Gastrocnemius medialis (tissue), 4 donors: ENCODE measurements around the gene TJAP1. TPM values are rescaled to one million over a fixed set of nuclear protein-coding genes. Genes with fewer than 3 reads are reported as not detected.

Experiments used
- ATAC-seq, 2 donors: fragments of 150-250 bp; one replicate each; pipeline ENCODE4 v1.9.1; 2016
- DNase-seq, 2 donors: peaks; one replicate each; pipeline ENCODE4 v3.0.0-alpha.2; 2019
- H3K27ac ChIP-seq, 4 donors: fragments of 200-600 bp; sonication (generic); 1 replicate in 1 of 4; 2 replicates in 3 of 4; pipeline ENCODE4 v1.5.1; 2016 to 2018; ENCODE audit warnings: mild to moderate bottlenecking in 2 of 4, moderate library complexity in 1 of 4
- H3K27me3 ChIP-seq, 3 donors: fragments of 200-600 bp; sonication (generic) in 2 of 3; 1 replicate in 1 of 3; 2 replicates in 2 of 3; pipeline versions ENCODE4 v1.5.1 to v1.6.0; 2016 to 2019; ENCODE audit warnings: mild to moderate bottlenecking in 1 of 3, moderate library complexity in 1 of 3
- H3K36me3 ChIP-seq, 2 donors: fragments of 200-600 bp; sonication (generic) in 1 of 2; one replicate each; pipeline ENCODE4 v1.5.1; 2017 to 2018
- H3K4me1 ChIP-seq, 2 donors: fragments of 200-600 bp; sonication (generic) in 1 of 2; one replicate each; pipeline ENCODE4 v1.5.1; 2016 to 2017; ENCODE audit warnings: mild to moderate bottlenecking in 2 of 2
- H3K4me3 ChIP-seq, 4 donors: fragments of 200-600 bp; sonication (generic) in 3 of 4; 1 replicate in 1 of 4; 2 replicates in 3 of 4; pipeline ENCODE4 v1.5.1; 2016 to 2019; ENCODE audit warnings: mild to moderate bottlenecking in 2 of 4
- H3K9me3 ChIP-seq, 3 donors: fragments of 200-600 bp; sonication (generic) in 2 of 3; 1 replicate in 1 of 3; 2 replicates in 2 of 3; pipeline ENCODE4 v1.5.1; 2016 to 2019
- POLR2A ChIP-seq, 2 donors: fragments of 450-650 bp; IDR thresholded peaks; one replicate each; pipeline ENCODE4 v1.6.1; 2017; ENCODE audit warnings: antibody characterized with exemption in 2 of 2, mild to moderate bottlenecking in 2 of 2, moderate library complexity in 2 of 2
- in situ Hi-C, 4 donors: fragments of 200-750 bp; cut with MboI; loops; one replicate each; pipeline versions ENCODE4 v1.15.0 to v1.8.0; 2017; ENCODE audit warnings: low sequenced_read_pairs in 4 of 4
- intact Hi-C: fragments of 100-400 bp; cut with DNase I; formaldehyde crosslinking; loops from one replicate; pipeline ENCODE4 v1.15.1; 2023; ENCODE audit warnings: low total_unique reads
- microRNA-seq, 2 donors: library from miRNA; unstranded; fragments of <30 nt; microRNA quantifications; one replicate each; pipeline ENCODE4, GENCODE V29; 2016; ENCODE audit warnings: borderline replicate concordance in 2 of 2
- total RNA-seq, 4 donors: library from RNA; depleted of rRNA; stranded (reverse); fragments of >200 nt; gene quantifications; one replicate each; pipeline versions ENCODE4 v1.1.0 to v1.2.3, GENCODE V29; 2016
- TF ChIP-seq, protein P1 (sequence below), 5 experiments: fragments of 450-650 bp in 3 of 5; fragments of 200-600 bp in 2 of 5; sonication (generic) in 2 of 5; IDR thresholded peaks in 4 of 5; conservative IDR thresholded peaks in 1 of 5; 1 replicate in 4 of 5; 2 replicates in 1 of 5; pipeline ENCODE4 v1.5.1; 2016 to 2019; ENCODE audit warnings: antibody characterized with exemption in 5 of 5, mild to moderate bottlenecking in 3 of 5, moderate library complexity in 3 of 5

Gene TJAP1
- total RNA-seq, 4 donors from 2014 or later, result 28.8 to 45.2 (median 37.7) TPM

DNA sequence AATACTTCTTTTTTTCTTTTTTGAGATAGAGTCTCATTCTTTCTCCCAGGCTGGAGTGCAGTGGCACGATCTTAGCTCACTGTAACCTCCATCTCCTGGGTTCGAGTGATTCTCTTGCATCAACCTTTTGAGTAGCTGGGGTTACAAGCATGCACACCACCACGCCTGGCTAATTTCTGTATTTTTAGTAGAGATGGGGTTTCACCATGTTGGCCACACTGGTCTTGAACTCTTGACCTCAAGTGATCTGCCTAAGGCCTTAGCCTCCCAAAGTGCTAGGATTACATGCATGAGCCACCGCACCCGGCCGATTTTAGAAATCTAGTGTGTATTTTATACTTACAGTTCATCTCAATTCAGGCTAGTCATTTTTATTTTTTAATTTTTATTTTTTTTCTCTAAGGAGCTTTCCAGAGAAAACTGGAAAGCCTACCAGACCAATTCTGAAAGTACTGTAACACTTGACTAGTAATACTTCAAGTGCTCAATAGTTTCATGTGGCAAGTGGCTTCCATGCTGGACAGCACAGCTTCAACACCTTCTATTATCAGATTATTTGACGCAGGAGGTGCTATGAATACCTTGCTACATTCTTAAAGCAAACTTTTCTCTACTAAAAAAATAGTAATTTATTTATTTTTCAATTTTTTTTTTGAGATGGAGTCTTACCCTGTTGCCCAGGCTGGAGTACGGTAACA lies 64.6 kb downstream of the TJAP1 start:
- Histone ChIP-seq H3K4me3 (no peak overlapping the region), H3K4me1 (no peaks in the 10 kb centered on the region), H3K27me3 (no peaks in the 10 kb centered on the region), H3K27ac (no peak overlapping the region), H3K36me3 (peaks cover 0 to 83% of the 10 kb centered on the region in 2 donors), H3K9me3 (no peaks in the 10 kb centered on the region)
- no peak for TF ChIP-seq POLR2A (IDR thresholded peaks at IDR 0.05)
- TF ChIP-seq, protein P1, sequence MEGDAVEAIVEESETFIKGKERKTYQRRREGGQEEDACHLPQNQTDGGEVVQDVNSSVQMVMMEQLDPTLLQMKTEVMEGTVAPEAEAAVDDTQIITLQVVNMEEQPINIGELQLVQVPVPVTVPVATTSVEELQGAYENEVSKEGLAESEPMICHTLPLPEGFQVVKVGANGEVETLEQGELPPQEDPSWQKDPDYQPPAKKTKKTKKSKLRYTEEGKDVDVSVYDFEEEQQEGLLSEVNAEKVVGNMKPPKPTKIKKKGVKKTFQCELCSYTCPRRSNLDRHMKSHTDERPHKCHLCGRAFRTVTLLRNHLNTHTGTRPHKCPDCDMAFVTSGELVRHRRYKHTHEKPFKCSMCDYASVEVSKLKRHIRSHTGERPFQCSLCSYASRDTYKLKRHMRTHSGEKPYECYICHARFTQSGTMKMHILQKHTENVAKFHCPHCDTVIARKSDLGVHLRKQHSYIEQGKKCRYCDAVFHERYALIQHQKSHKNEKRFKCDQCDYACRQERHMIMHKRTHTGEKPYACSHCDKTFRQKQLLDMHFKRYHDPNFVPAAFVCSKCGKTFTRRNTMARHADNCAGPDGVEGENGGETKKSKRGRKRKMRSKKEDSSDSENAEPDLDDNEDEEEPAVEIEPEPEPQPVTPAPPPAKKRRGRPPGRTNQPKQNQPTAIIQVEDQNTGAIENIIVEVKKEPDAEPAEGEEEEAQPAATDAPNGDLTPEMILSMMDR (IDR thresholded peaks at IDR 0.05 in 4 of 5, conservative IDR thresholded peaks at IDR 0.05 in 1 of 5), result no peak
- in situ Hi-C loops (no loop called here), intact Hi-C loops (no loop called here)
- ATAC-seq (no peak), DNase-seq (no peak)

DNA sequence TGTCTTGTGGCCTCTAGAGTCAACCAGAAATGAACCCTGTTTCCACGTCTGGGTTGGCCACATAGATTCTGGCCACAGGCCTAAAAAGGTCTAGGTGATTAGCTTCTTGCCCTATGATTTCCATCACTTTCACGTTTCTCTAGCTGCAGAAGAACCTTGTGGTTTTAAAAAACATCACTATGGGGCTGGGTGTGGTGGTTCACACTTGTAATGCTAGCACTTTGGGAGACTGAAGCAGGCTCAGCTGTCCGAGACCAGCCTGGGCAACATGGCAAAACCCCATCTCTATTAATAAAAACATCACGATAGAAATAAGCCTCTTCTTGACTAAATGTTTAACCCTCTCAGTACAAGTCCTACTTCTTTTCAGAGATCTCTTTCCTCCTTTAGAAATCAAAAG lies 67.1 kb downstream of the TJAP1 start:
- Histone ChIP-seq H3K27ac (no peak overlapping the region), H3K27me3 (no peaks in the 10 kb centered on the region), H3K4me3 (no peak overlapping the region), H3K4me1 (no peaks in the 10 kb centered on the region), H3K9me3 (no peaks in the 10 kb centered on the region), H3K36me3 (peaks cover 0 to 95% of the 10 kb centered on the region in 2 donors)
- no peak for TF ChIP-seq POLR2A (IDR thresholded peaks at IDR 0.05)
- TF ChIP-seq, protein P1 (IDR thresholded peaks at IDR 0.05 in 4 of 5, conservative IDR thresholded peaks at IDR 0.05 in 1 of 5), result no peak
- intact Hi-C loops (no loop called here), in situ Hi-C loops (no loop called here)
- DNase-seq (no peak), ATAC-seq (no peak)

DNA sequence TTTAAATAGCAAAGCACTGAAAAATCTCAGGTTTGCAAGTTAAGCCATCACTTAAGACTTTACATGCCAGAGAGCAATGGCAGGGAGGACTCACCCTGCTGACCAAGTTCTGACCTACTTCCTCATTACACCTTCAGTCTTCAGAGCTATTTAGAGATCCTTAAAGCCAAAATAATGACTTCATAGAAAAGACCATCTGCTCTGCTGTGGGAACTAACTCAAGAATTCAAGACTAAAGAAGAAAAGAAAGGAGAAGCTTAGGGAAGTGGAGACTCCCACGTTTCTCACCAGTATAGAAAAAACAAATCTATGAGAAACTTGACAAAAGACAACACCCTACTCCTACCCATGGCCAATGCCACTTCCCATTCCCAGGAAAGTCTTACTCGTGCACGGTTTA lies 69.9 kb downstream of the TJAP1 start:
- intact Hi-C loops, result no loop called here
- ATAC-seq, result no peak

More for the DNA sequence above, 69.9 kb downstream of the TJAP1 start:
- no peaks in the 10 kb centered on the region for H3K27me3 ChIP-seq
- in situ Hi-C loops, result no loop called here
- no peak overlapping the region for H3K27ac ChIP-seq
- no peak for DNase-seq
- no peaks in the 10 kb centered on the region for H3K4me1 ChIP-seq
- no peak for TF ChIP-seq POLR2A (IDR thresholded peaks at IDR 0.05)
- TF ChIP-seq, protein P1 (IDR thresholded peaks at IDR 0.05 in 4 of 5, conservative IDR thresholded peaks at IDR 0.05 in 1 of 5), result no peak
- H3K9me3 ChIP-seq, result no peaks in the 10 kb centered on the region
- peaks cover 0 to 96% of the 10 kb centered on the region in 2 donors for H3K36me3 ChIP-seq
- no peak overlapping the region for H3K4me3 ChIP-seq

Small RNA genes within 50 kb of the gene (microRNA-seq; reads per million reads assigned to microRNA genes)
- 0.85 to 1.2 reads per million in 2 donors for gene MIR6780B

Other genes starting within 250 kb of the TJAP1 start
- 10 to 100 TPM; 42.3 to 87.6 (median 69.2) TPM for gene DNPH1, start 248.1 kb upstream of the TJAP1 start, total RNA-seq
- gene TTBK1, start 234.1 kb upstream of the TJAP1 start, total RNA-seq, result under 1 TPM in 1 of 4 donors, not detected in 3; 0.04 TPM
- under 1 TPM in 1 of 4 donors, not detected in 3; 0.42 TPM for gene SLC22A7, start 179.3 kb upstream of the TJAP1 start, total RNA-seq
- gene CRIP3, start 168.7 kb upstream of the TJAP1 start, total RNA-seq, result under 1 TPM in 1 of 4 donors, not detected in 3; 0.68 TPM
- 10 to 100 TPM in 3 of 4 donors, 1 to 10 TPM in 1; 9.9 to 13.8 (median 12.4) TPM for gene ZNF318, start 107.9 kb upstream of the TJAP1 start, total RNA-seq
- gene ABCC10, start 50.0 kb upstream of the TJAP1 start, total RNA-seq, result 10 to 100 TPM in 1 of 4 donors, 1 to 10 TPM in 3; 5.3 to 11.8 (median 8.6) TPM
- gene DLK2, start 22.0 kb upstream of the TJAP1 start, total RNA-seq, result under 1 TPM in 1 of 4 donors, not detected in 3; 0.20 TPM
- gene LRRC73, start 32.8 kb downstream of the TJAP1 start, total RNA-seq, result not detected
- gene YIPF3, start 39.4 kb downstream of the TJAP1 start, total RNA-seq, result 10 to 100 TPM; 55.6 to 97.9 (median 73.5) TPM
- 10 to 100 TPM; 13.4 to 25.1 (median 16.7) TPM for gene POLR1C, start 39.5 kb downstream of the TJAP1 start, total RNA-seq
- 10 to 100 TPM; 11.8 to 21.8 (median 16.6) TPM for gene XPO5, start 98.5 kb downstream of the TJAP1 start, total RNA-seq
- 1 to 10 TPM; 3.8 to 6.9 (median 5.3) TPM for gene POLH, start 98.6 kb downstream of the TJAP1 start, total RNA-seq
- 10 to 100 TPM; 25.0 to 39.4 (median 27.1) TPM for gene GTPBP2, start 151.7 kb downstream of the TJAP1 start, total RNA-seq
- 10 to 100 TPM; 25.1 to 55.4 (median 25.2) TPM for gene MAD2L1BP, start 158.3 kb downstream of the TJAP1 start, total RNA-seq
- gene RSPH9, start 167.5 kb downstream of the TJAP1 start, total RNA-seq, result under 1 TPM in 1 of 4 donors, not detected in 3; 0.09 TPM
- 100 to 1,000 TPM; 161 to 171 (median 168) TPM for gene MRPS18A, start 210.2 kb downstream of the TJAP1 start, total RNA-seq